Peyer's patch (tissue), 4 donors: ENCODE results near the gene HSD17B11.

Source experiments
- CTCF ChIP-seq, 6 experiments: fragments of 450-650 bp in 4 of 6; fragments of 200-600 bp in 2 of 6; sonication (generic) in 1 of 6; IDR thresholded peaks; one replicate each; pipeline ENCODE4 v1.5.1; 2017 to 2019; ENCODE audit warnings: antibody characterized with exemption in 6 of 6, mild to moderate bottlenecking in 3 of 6, moderate library complexity in 1 of 6
- POLR2A ChIP-seq, 2 donors: fragments of 450-650 bp; IDR thresholded peaks; one replicate each; pipeline ENCODE4 v1.5.1; 2017; ENCODE audit warnings: antibody characterized with exemption in 2 of 2, mild to moderate bottlenecking in 2 of 2, moderate library complexity in 2 of 2

GRCh38 chr4:87337361-87337760, 53.6 kb downstream of the HSD17B11 start:
- no peak for TF ChIP-seq POLR2A (IDR thresholded peaks at IDR 0.05)
- TF ChIP-seq CTCF (IDR thresholded peaks at IDR 0.05): no peak
